ENCODE results near the gene GAGE12G.
"Not testable (repeated sequence)": the region's sequence is repeated elsewhere in the genome, so short reads cannot be mapped to it uniquely, and the experiment has no call there.

The GAGE12G gene

GRCh38 chrX:49570100-49570499 lies at the start of gene GAGE12G:
Gene GAGE12G, plus strand, starts transcription at chrX:49570400. Its CDS starts 1,155 bp downstream, at chrX:49571555.
- not testable (repeated sequence) for DNase-seq (ENCODE audit: low spot score)

GRCh38 chrX:49531877-49532276 lies 38.3 kb upstream of the GAGE12G start, which contains the start of gene GAGE12C:
Gene GAGE12C, plus strand, starts transcription at chrX:49532177. Its CDS starts 1,155 bp downstream, at chrX:49533332.
- DNase-seq (ENCODE audit: low spot score), result not testable (repeated sequence)

GRCh38 chrX:49541433-49541832 lies 28.8 kb upstream of the GAGE12G start, which contains the start of gene GAGE12D:
Gene GAGE12D, plus strand, starts transcription at chrX:49541733. Its CDS starts 1,155 bp downstream, at chrX:49542888.
- DNase-seq (ENCODE audit: low spot score), result not testable (repeated sequence)

GRCh38 chrX:49550989-49551388 lies 19.2 kb upstream of the GAGE12G start, which contains the start of gene GAGE12E:
Gene GAGE12E, plus strand, starts transcription at chrX:49551289. Its CDS starts 1,155 bp downstream, at chrX:49552444.
- not testable (repeated sequence) for DNase-seq (ENCODE audit: low spot score)

GRCh38 chrX:49560542-49560941 lies 9.7 kb upstream of the GAGE12G start, which contains the start of gene GAGE12F:
Gene GAGE12F, plus strand, starts transcription at chrX:49560842. Its CDS starts 1,155 bp downstream, at chrX:49561997.
- DNase-seq (ENCODE audit: low spot score), result not testable (repeated sequence)

- not testable (repeated sequence) for DNase-seq (ENCODE audit: low spot score)
These were observed 1.5 kb upstream of the GAGE12G start for GRCh38 chrX:49568728-49569127.

- not testable (repeated sequence) for DNase-seq (ENCODE audit: low spot score)
These were observed 1.0 kb upstream of the GAGE12G start for GRCh38 chrX:49569152-49569551.

- DNase-seq (ENCODE audit: low spot score), result not testable (repeated sequence)
These were observed 9.4 kb downstream of the GAGE12G start, which contains the start of gene GAGE12H for GRCh38 chrX:49579649-49580048. Gene GAGE12H, plus strand, starts transcription at chrX:49579949. Its CDS starts 1,155 bp downstream, at chrX:49581104.

GRCh38 chrX:49589196-49589595 lies 19.0 kb downstream of the GAGE12G start, which contains the start of gene GAGE2A:
Gene GAGE2A, plus strand, starts transcription at chrX:49589496. Its CDS starts 1,155 bp downstream, at chrX:49590651.
- DNase-seq (ENCODE audit: low spot score), result not testable (repeated sequence)

GRCh38 chrX:49589769-49590478 lies 19.7 kb downstream of the GAGE12G start:
- DNase-seq (ENCODE audit: low spot score), result not testable (repeated sequence)

GRCh38 chrX:49590488-49590887 lies 20.3 kb downstream of the GAGE12G start:
- DNase-seq (ENCODE audit: low spot score), result not testable (repeated sequence)

- not testable (repeated sequence) for DNase-seq (ENCODE audit: low spot score)
These were observed 28.5 kb downstream of the GAGE12G start, which contains the start of gene GAGE1 for GRCh38 chrX:49598720-49599119. Gene GAGE1, plus strand, starts transcription at chrX:49599020. Its CDS starts 1,155 bp downstream, at chrX:49600175.

- DNase-seq (ENCODE audit: low spot score), result no peak
These were observed 40.6 kb downstream of the GAGE12G start for GRCh38 chrX:49610718-49611310.

GRCh38 chrX:49618574-49618973 lies 48.4 kb downstream of the GAGE12G start:
- DNase-seq (ENCODE audit: low spot score), result no peak

Data from CD4-positive, alpha-beta T cell treated with Interleukin-2 at 100 ng/mL for 4 hours (primary cell).